PC-9 (cell line): Measurements from ENCODE around the gene MALRD1.

ENCODE experiments used
- EZH2 ChIP-seq: fragments of 200-600 bp; sonication (generic); IDR thresholded peaks from 2 replicates; pipeline ENCODE4 v1.8.0; 2017; ENCODE audit warnings: antibody characterized with exemption, low read depth
- TF ChIP-seq, protein P1 (sequence below): fragments of 200-600 bp; sonication (generic); conservative IDR thresholded peaks from 2 replicates; pipeline ENCODE4 v1.6.1; 2017; ENCODE audit warnings: mixed run types, antibody characterized with exemption, mild to moderate bottlenecking, moderate library complexity

GRCh38 chr10:19071946-19072345 is 23.3 kb downstream of the MALRD1 start:
- TF ChIP-seq, protein P1, sequence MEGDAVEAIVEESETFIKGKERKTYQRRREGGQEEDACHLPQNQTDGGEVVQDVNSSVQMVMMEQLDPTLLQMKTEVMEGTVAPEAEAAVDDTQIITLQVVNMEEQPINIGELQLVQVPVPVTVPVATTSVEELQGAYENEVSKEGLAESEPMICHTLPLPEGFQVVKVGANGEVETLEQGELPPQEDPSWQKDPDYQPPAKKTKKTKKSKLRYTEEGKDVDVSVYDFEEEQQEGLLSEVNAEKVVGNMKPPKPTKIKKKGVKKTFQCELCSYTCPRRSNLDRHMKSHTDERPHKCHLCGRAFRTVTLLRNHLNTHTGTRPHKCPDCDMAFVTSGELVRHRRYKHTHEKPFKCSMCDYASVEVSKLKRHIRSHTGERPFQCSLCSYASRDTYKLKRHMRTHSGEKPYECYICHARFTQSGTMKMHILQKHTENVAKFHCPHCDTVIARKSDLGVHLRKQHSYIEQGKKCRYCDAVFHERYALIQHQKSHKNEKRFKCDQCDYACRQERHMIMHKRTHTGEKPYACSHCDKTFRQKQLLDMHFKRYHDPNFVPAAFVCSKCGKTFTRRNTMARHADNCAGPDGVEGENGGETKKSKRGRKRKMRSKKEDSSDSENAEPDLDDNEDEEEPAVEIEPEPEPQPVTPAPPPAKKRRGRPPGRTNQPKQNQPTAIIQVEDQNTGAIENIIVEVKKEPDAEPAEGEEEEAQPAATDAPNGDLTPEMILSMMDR, result no peak
- TF ChIP-seq EZH2, result no peak
